SK-N-SH treated with all-trans-retinoic acid at 6 μM for 48 hours (cell line): Measurements from ENCODE around the gene CASQ2.
A peak's percentile ranks its signal among the peaks of the same experiment; 100 is the strongest.

Experiments used
- ATAC-seq: fragments of 200-7000 bp; cut with Tn5 transposase; 3 replicates; pipeline ENCODE4 v1.9.1; 2020; ENCODE audit warnings: mild to moderate bottlenecking, moderate library complexity
- ARNTL ChIP-seq: fragments of 450-650 bp; formaldehyde crosslinking; IDR thresholded peaks from 2 replicates; pipeline ENCODE4 v1.5.0; 2020; ENCODE audit warnings: low read depth, mild to moderate bottlenecking, moderate library complexity, borderline replicate concordance
- BACH2 ChIP-seq: fragments of 250-450 bp; sonication (Bioruptor Pico); IDR thresholded peaks from 2 replicates; pipeline ENCODE4 v1.9.0; 2021; ENCODE audit warnings: mild to moderate bottlenecking, borderline replicate concordance
- CSRNP3 ChIP-seq: fragments of 250-450 bp; sonication (Bioruptor Pico); IDR thresholded peaks from 2 replicates; pipeline ENCODE4 v1.5.1; 2021; ENCODE audit warnings: mild to moderate bottlenecking, moderate library complexity
- ESRRG ChIP-seq: fragments of 250-450 bp; sonication (Bioruptor Pico); IDR thresholded peaks from 2 replicates; pipeline ENCODE4 v1.6.1; 2021; ENCODE audit warnings: mild to moderate bottlenecking
- GLIS3 ChIP-seq: fragments of 250-450 bp; sonication (Bioruptor Pico); IDR thresholded peaks from 2 replicates; pipeline ENCODE4 v1.5.0; 2020; ENCODE audit warnings: mild to moderate bottlenecking, moderate library complexity
- ISL1 ChIP-seq: fragments of 250-450 bp; sonication (Bioruptor Pico); IDR thresholded peaks from 2 replicates; pipeline ENCODE4 v2.1.2; 2022; ENCODE audit warnings: mild to moderate bottlenecking, moderate library complexity
- OSR1 ChIP-seq: fragments of 250-450 bp; sonication (Bioruptor Pico); IDR thresholded peaks from 2 replicates; pipeline ENCODE4 v1.8.0; 2022; ENCODE audit warnings: moderate library complexity, mild to moderate bottlenecking, inconsistent platforms
- POU6F1 ChIP-seq: fragments of 250-450 bp; sonication (Bioruptor Pico); IDR thresholded peaks from 2 replicates; pipeline ENCODE4 v1.8.0; 2021; ENCODE audit warnings: low read depth, mild to moderate bottlenecking, moderate library complexity, borderline replicate concordance
- PPARA ChIP-seq: fragments of 250-450 bp; sonication (Bioruptor Pico); IDR thresholded peaks from 2 replicates; pipeline ENCODE4 v1.5.0; 2020; ENCODE audit warnings: mild to moderate bottlenecking, borderline replicate concordance
- RARB ChIP-seq: fragments of 250-450 bp; sonication (Bioruptor Pico); IDR thresholded peaks from 2 replicates; pipeline ENCODE4 v1.8.0; 2021; ENCODE audit warnings: mild to moderate bottlenecking, moderate library complexity
- SNAI2 ChIP-seq: fragments of 250-450 bp; sonication (Bioruptor Pico); IDR thresholded peaks from 2 replicates; pipeline ENCODE4 v1.5.0; 2020; ENCODE audit warnings: mild to moderate bottlenecking, moderate library complexity
- TCF4 ChIP-seq: fragments of 250-450 bp; sonication (Bioruptor Pico); IDR thresholded peaks from 2 replicates; pipeline ENCODE4 v1.8.0; 2021; ENCODE audit warnings: mild to moderate bottlenecking, moderate library complexity, borderline replicate concordance
- TOX ChIP-seq: fragments of 250-450 bp; sonication (Bioruptor Pico); IDR thresholded peaks from 2 replicates; pipeline ENCODE4 v1.8.0; 2021; ENCODE audit warnings: mild to moderate bottlenecking, moderate library complexity, borderline replicate concordance
- ZC3H10 ChIP-seq: fragments of 250-450 bp; sonication (Bioruptor Pico); IDR thresholded peaks from 2 replicates; pipeline ENCODE4 v1.5.1; 2021; ENCODE audit warnings: mild to moderate bottlenecking, moderate library complexity
- ZFP3 ChIP-seq: fragments of 250-450 bp; sonication (Bioruptor Pico); IDR thresholded peaks from 2 replicates; pipeline ENCODE4 v1.5.0; 2020; ENCODE audit warnings: mild to moderate bottlenecking, moderate library complexity
- ZNF565 ChIP-seq: fragments of 450-650 bp; formaldehyde crosslinking; conservative IDR thresholded peaks from 2 replicates; pipeline ENCODE4 v1.5.0; 2020; ENCODE audit warnings: low read depth, mild to moderate bottlenecking, moderate library complexity
- ZNF70 ChIP-seq: fragments of 450-650 bp; formaldehyde crosslinking; IDR thresholded peaks from 2 replicates; pipeline ENCODE4 v1.5.0; 2020; ENCODE audit warnings: mild to moderate bottlenecking, moderate library complexity
- TF ChIP-seq, protein P1 (sequence below): fragments of 250-450 bp; sonication (Bioruptor Pico); IDR thresholded peaks from 2 replicates; pipeline ENCODE4 v1.5.0; 2020; ENCODE audit warnings: mild to moderate bottlenecking, moderate library complexity
- TF ChIP-seq, protein P2 (sequence below): fragments of 250-450 bp; sonication (Bioruptor Pico); IDR thresholded peaks from 2 replicates; pipeline ENCODE4 v1.8.0; 2020; ENCODE audit warnings: mild to moderate bottlenecking, moderate library complexity, borderline replicate concordance

The CASQ2 gene

GRCh38 chr1:115764541-115764940, 4.0 kb downstream of the CASQ2 start:
- TF ChIP-seq GLIS3 (no peak), TOX (CRISPR knock-in tag) (no peak), SNAI2 (CRISPR knock-in tag) (no peak), CSRNP3 (no peak), ZNF565 (CRISPR knock-in tag) (no peak), ISL1 (no peak), ZC3H10 (CRISPR knock-in tag) (no peak), POU6F1 (CRISPR knock-in tag) (no peak), ZNF70 (CRISPR knock-in tag) (no peak), TCF4 (CRISPR knock-in tag) (no peak), ESRRG (CRISPR knock-in tag) (no peak)
- peak; percentile 49; the same call in 2 of the 3 replicates for ATAC-seq

- no peak for ATAC-seq
- TF ChIP-seq ZNF70 (CRISPR knock-in tag) (no peak), ZC3H10 (CRISPR knock-in tag) (no peak), SNAI2 (CRISPR knock-in tag) (no peak), RARB (no peak), TCF4 (CRISPR knock-in tag) (no peak), ZNF565 (CRISPR knock-in tag) (no peak), TOX (CRISPR knock-in tag) (no peak), ARNTL (CRISPR knock-in tag) (no peak), GLIS3 (no peak), PPARA (CRISPR knock-in tag) (no peak), CSRNP3 (no peak)
- TF ChIP-seq, protein P1, sequence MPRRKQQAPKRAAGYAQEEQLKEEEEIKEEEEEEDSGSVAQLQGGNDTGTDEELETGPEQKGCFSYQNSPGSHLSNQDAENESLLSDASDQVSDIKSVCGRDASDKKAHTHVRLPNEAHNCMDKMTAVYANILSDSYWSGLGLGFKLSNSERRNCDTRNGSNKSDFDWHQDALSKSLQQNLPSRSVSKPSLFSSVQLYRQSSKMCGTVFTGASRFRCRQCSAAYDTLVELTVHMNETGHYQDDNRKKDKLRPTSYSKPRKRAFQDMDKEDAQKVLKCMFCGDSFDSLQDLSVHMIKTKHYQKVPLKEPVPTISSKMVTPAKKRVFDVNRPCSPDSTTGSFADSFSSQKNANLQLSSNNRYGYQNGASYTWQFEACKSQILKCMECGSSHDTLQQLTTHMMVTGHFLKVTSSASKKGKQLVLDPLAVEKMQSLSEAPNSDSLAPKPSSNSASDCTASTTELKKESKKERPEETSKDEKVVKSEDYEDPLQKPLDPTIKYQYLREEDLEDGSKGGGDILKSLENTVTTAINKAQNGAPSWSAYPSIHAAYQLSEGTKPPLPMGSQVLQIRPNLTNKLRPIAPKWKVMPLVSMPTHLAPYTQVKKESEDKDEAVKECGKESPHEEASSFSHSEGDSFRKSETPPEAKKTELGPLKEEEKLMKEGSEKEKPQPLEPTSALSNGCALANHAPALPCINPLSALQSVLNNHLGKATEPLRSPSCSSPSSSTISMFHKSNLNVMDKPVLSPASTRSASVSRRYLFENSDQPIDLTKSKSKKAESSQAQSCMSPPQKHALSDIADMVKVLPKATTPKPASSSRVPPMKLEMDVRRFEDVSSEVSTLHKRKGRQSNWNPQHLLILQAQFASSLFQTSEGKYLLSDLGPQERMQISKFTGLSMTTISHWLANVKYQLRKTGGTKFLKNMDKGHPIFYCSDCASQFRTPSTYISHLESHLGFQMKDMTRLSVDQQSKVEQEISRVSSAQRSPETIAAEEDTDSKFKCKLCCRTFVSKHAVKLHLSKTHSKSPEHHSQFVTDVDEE (CRISPR knock-in tag), result no peak
These were observed 5.7 kb downstream of the CASQ2 start for GRCh38 chr1:115762779-115763178.

DNA sequence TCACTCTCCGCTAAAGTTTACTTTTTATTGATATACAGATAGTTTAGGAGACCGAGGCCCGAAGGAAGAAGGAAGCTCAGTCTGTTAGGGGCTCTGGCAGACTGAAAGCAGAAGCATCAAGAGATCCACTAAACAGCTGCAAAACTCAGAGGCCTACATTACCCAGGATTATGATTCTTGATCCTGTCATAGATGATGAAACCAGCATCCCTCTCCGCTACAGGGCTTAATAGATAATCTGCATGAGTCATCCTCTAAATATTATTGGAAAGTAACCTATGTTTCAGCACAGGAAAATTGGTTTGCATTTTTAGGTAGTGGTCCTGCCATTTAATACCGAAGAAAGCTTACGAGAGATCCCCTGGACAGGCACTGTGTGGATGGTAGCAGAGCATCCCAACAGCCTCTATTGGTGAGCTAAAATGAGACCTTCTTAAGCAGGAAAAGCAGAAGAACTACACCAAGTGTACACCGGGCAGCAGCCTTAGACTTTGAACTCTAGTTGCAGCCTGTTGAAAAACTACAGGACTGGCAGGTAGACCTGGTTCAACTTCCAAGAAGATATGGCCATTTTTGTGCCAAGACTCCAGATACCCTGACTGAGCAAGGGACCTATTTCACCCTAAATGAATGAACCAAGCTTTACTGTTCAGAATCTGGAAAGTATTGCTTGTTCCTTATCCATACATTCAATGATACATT, 6.8 kb downstream of the CASQ2 start:
- TF ChIP-seq, protein P2, sequence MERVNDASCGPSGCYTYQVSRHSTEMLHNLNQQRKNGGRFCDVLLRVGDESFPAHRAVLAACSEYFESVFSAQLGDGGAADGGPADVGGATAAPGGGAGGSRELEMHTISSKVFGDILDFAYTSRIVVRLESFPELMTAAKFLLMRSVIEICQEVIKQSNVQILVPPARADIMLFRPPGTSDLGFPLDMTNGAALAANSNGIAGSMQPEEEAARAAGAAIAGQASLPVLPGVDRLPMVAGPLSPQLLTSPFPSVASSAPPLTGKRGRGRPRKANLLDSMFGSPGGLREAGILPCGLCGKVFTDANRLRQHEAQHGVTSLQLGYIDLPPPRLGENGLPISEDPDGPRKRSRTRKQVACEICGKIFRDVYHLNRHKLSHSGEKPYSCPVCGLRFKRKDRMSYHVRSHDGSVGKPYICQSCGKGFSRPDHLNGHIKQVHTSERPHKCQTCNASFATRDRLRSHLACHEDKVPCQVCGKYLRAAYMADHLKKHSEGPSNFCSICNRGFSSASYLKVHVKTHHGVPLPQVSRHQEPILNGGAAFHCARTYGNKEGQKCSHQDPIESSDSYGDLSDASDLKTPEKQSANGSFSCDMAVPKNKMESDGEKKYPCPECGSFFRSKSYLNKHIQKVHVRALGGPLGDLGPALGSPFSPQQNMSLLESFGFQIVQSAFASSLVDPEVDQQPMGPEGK (CRISPR knock-in tag), result no peak
- TF ChIP-seq ZC3H10 (CRISPR knock-in tag), result no peak
- no peak for TF ChIP-seq TCF4 (CRISPR knock-in tag)
- TF ChIP-seq CSRNP3, result no peak
- no peak for TF ChIP-seq ARNTL (CRISPR knock-in tag)
- TF ChIP-seq ISL1, result no peak
- no peak for TF ChIP-seq BACH2 (CRISPR knock-in tag)
- no peak for TF ChIP-seq ESRRG (CRISPR knock-in tag)
- TF ChIP-seq SNAI2 (CRISPR knock-in tag), result no peak
- TF ChIP-seq ZFP3, result no peak
- TF ChIP-seq TOX (CRISPR knock-in tag), result no peak
- no peak for TF ChIP-seq OSR1
- ATAC-seq, result no peak
